Activated CD4-positive, alpha-beta T cell treated with anti-CD3 and anti-CD28 coated beads for 36 hours (primary cell): ENCODE results near the gene NDUFV3. TPM values are rescaled to one million over a fixed set of nuclear protein-coding genes. Genes with fewer than 3 reads are reported as not detected.
A peak's percentile ranks its signal among the peaks of the same experiment; 100 is the strongest.

Experiments used
- ATAC-seq: fragments of 200-7000 bp; cut with Tn5 transposase; one replicate; pipeline ENCODE4 v1.10.0; 2021; ENCODE audit warnings: mild to moderate bottlenecking, moderate library complexity
- CTCF ChIA-PET: fragments of 350-600 bp; sonication (Branson Sonifier 250); formaldehyde crosslinking; loops from one replicate; lab custom pipeline; 2021; ENCODE audit warnings: antibody characterized with exemption; lab: Charles Lee
- POLR2A ChIA-PET: fragments of 350-600 bp; sonication (Branson Sonifier 250); formaldehyde crosslinking; loops from one replicate; lab custom pipeline; 2021; ENCODE audit warnings: antibody characterized with exemption, inconsistent platforms; lab: Charles Lee
- DNase-seq: peaks from one replicate; pipeline ENCODE4 v3.0.0-alpha.2; 2020
- H3K27ac Mint-ChIP-seq: one replicate; pipeline ENCODE4 v1.8.0; 2021; ENCODE audit warnings: mixed read lengths
- H3K27me3 Mint-ChIP-seq: one replicate; pipeline ENCODE4 v1.8.0; 2021; ENCODE audit warnings: mixed read lengths
- H3K36me3 Mint-ChIP-seq: one replicate; pipeline ENCODE4 v1.8.0; 2021; ENCODE audit warnings: low read depth, mixed read lengths
- H3K4me1 Mint-ChIP-seq: one replicate; pipeline ENCODE4 v1.8.0; 2021; ENCODE audit warnings: mixed read lengths
- H3K4me3 Mint-ChIP-seq: one replicate; pipeline ENCODE4 v1.8.0; 2021; ENCODE audit warnings: mild to moderate bottlenecking, moderate library complexity, mixed read lengths
- H3K9me3 Mint-ChIP-seq: one replicate; pipeline ENCODE4 v1.8.0; 2021; ENCODE audit warnings: low read depth, mixed read lengths
- intact Hi-C, 2 experiments: fragments of 100-400 bp; cut with DNase I in 1 of 2; cut with micrococcal nuclease in 1 of 2; formaldehyde crosslinking; loops; one replicate each; pipeline versions ENCODE4 v1.14.2 to v1.15.1; 2022 to 2024; cut with DNase I, micrococcal nuclease
- total RNA-seq, 2 experiments: library from RNA; stranded (reverse); gene quantifications; one replicate each; pipeline ENCODE4 v1.2.3, GENCODE V29; 2021

NDUFV3 gene
- total RNA-seq, 2 experiments from 2014 or later = 24.6 to 31.8 TPM

DNA sequence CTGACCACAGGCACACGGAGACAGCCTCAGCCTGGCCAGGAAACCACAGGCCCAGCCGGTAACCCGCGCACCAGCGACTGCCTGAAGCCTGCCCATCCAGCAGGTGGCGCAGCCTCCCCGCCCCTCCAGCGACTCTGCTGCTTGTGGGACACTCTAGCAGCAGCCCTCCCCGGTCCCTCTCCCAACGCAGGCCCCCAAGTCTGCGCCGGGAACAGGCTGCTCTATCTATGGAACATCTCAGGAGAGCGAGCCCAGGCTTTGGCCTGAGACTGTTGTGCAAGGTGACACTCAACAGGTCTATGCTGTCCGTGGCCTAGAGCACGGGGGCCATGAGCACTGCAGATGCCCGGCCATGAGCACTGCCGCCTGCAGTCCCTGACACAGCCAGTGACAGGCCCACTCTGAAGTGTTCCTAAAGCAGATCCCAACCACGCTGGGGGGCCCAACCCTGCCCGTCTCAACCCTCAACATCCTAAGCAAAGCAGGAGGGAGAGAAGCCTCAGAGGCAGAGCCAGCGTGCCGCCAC is 42.2 kb upstream of the NDUFV3 start:
- no peak overlapping the region for H3K27ac Mint-ChIP-seq
- H3K27me3 Mint-ChIP-seq = no peaks in the 10 kb centered on the region
- DNase-seq (peak; percentile 64), ATAC-seq (peak; percentile 75)
- peaks cover 57% of the 10 kb centered on the region for H3K36me3 Mint-ChIP-seq
- no peaks in the 10 kb centered on the region for H3K9me3 Mint-ChIP-seq
- no peak overlapping the region for H3K4me3 Mint-ChIP-seq
- POLR2A ChIA-PET = no interaction called here
- intact Hi-C loops = no loop called here
- CTCF ChIA-PET = no interaction called here
- H3K4me1 Mint-ChIP-seq = no peaks in the 10 kb centered on the region

DNA sequence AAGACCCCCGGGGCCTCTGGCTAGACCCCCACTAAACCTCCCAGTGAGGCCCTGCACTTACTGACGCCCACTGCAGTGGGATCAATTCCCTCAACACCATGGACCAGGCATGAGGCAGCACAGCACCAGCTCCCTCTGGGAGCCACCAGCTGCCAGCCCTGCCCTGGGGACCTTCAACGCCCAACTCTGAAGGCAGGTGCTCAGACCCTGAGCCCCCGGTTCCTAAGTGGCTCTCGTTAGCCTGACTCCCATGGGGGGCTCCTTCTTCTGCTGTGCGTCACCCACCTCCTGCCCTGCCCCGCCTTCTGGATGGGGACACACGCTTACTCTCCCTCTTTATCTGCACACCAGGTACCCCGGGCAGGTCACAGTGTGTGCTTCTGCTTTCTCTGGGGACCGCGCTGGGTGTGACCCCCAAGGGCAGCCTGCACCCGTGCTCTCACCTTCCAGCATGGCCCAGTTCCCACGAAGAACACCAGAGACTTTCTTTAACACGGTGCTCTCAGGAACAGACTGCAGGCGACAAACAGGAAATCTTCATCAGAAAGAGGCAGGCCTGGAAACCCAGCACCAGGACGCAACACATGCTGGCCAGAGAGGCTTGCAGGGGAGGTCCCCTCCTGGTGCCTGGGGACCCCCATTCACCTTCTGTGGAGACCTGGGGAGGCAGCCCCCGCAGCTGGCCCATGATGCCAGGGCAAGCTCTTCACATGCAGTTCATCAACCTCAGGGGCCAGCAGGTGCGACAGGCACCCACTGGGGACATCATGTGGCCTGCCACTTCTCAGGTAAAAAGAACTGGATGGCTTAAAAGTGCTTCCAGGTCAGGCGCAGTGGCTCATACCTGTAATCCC is 41.1 kb upstream of the NDUFV3 start:
- Mint-ChIP-seq H3K4me3 (no peak overlapping the region), H3K27me3 (no peaks in the 10 kb centered on the region), H3K27ac (no peak overlapping the region), H3K36me3 (peaks cover 61% of the 10 kb centered on the region), H3K4me1 (no peaks in the 10 kb centered on the region), H3K9me3 (no peaks in the 10 kb centered on the region)
- ATAC-seq (no peak), DNase-seq (no peak)
- CTCF ChIA-PET = interaction anchor here (0.6 to 1.4 kb wide), 2 partner anchors 34 to 339 kb away, joined by 3 to 4 read pairs; no protein-coding TSS in a partner anchor
- POLR2A ChIA-PET = no interaction called here
- intact Hi-C loops = no loop called here

DNA sequence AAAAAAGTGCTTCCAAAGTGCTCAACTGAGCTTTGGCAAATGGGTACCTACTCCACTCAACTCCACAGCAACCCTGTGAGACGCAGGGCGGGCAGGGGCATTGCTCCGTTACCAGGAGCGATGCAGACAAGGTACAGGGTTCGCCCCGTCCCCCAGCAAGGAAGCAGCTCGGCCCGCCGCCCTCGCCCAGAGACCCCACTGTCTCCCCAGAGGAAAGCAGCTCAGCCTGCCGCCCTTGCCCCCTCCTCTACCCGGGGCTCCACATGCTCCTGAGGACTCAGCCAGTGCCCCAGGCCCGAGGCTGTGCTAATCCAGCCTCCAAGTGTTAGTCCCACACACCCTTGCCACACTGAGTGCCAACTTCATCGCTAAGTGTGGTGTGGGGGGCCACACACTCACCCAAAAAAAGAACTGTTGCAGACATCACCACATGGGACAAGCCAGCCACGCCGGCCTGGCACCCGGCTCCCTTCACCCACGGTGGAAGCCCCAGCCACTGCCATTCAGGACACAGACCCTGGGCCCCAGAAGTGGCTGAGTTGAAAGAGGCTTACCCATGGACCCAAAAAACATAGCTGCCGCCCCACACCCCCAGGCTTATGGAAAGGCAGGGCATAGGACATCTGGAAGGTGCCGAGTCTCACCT is 40.1 kb upstream of the NDUFV3 start:
- no peaks in the 10 kb centered on the region for H3K9me3 Mint-ChIP-seq
- no peak overlapping the region for H3K27ac Mint-ChIP-seq
- no peak for DNase-seq
- H3K36me3 Mint-ChIP-seq = peaks cover 70% of the 10 kb centered on the region
- no peaks in the 10 kb centered on the region for H3K4me1 Mint-ChIP-seq
- ChIA-PET CTCF (interaction anchor here (0.6 to 1.4 kb wide), 2 partner anchors 35 to 338 kb away, joined by 3 to 4 read pairs; no protein-coding TSS in a partner anchor), POLR2A (interaction anchor here (1.0 kb wide), 1 partner anchor 14 kb away, joined by 3 read pairs; no protein-coding TSS in a partner anchor)
- H3K27me3 Mint-ChIP-seq = no peaks in the 10 kb centered on the region
- ATAC-seq = no peak
- H3K4me3 Mint-ChIP-seq = no peak overlapping the region
- intact Hi-C loops = no loop called here

DNA sequence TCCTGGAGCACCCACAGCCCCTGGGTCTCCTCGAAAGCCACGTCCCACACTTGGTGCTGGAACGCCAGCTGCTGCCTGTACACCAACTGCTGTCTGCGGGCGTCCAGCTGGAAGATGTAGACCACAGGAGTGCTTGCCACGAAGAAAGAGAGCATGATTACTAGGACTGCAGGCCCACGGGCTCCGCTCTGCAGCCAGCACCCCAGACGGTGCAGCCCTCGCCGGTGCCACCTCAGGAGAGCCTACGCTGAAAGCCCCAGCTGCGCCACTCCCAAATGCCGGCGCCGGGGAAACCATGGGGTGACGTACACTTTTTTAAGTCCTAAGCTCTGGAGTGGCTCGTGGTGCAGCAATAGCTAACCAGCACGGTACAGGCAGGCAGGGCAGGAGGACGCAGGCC is 39.5 kb upstream of the NDUFV3 start:
- Mint-ChIP-seq H3K27ac (no peak overlapping the region), H3K36me3 (peaks cover 69% of the 10 kb centered on the region), H3K27me3 (no peaks in the 10 kb centered on the region), H3K9me3 (no peaks in the 10 kb centered on the region), H3K4me3 (no peak overlapping the region), H3K4me1 (no peaks in the 10 kb centered on the region)
- DNase-seq (no peak), ATAC-seq (no peak)
- intact Hi-C loops = no loop called here
- ChIA-PET CTCF (interaction anchor here (1.4 kb wide), 1 partner anchor 36 kb away, joined by 4 read pairs; no protein-coding TSS in a partner anchor), POLR2A (interaction anchor here (1.0 kb wide), 1 partner anchor 15 kb away, joined by 3 read pairs; no protein-coding TSS in a partner anchor)

DNA sequence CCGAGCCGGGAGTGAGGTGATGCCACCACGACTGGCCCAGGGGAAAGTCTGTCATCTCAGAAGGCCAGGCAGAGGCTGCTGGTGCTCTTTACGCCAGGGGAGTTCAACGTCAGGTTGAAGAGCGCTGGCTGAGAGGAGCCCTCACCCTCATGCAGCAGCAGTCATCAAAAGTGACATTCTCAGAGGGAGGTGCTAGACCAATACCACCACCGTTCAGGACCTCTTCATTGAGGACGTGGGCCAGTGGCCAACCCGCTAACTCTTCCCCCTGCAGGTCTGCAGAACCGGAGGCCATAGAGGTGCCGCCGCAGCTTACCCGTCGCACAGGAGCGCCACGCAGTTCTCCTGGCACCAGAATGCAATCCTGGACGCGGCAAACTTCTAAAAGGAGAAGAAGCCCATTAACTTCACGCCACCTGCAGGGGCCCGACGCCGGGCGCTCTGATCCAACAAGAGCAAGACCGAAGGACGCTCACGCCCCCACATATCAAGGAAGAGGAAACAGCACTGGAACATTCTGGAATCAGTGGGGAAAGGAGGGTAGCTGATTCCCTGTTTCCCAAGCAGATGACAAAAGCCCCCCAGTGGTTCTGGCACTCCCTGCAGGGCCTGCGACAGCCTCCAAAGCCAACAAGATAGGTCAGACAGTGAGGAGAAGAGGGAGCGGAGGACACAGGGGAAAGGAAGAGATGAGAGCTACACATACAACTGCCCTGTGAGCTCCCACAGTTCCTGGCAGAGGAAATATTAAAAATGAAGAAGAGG is 38.7 kb upstream of the NDUFV3 start:
- CTCF ChIA-PET = no interaction called here
- H3K9me3 Mint-ChIP-seq = no peaks in the 10 kb centered on the region
- POLR2A ChIA-PET = interaction anchor here (1.0 kb wide), 1 partner anchor 15 kb away, joined by 3 read pairs; no protein-coding TSS in a partner anchor
- intact Hi-C loops = no loop called here
- no peak overlapping the region for H3K27ac Mint-ChIP-seq
- ATAC-seq = no peak
- peaks cover 68% of the 10 kb centered on the region for H3K36me3 Mint-ChIP-seq
- no peaks in the 10 kb centered on the region for H3K4me1 Mint-ChIP-seq
- no peak for DNase-seq
- no peaks in the 10 kb centered on the region for H3K27me3 Mint-ChIP-seq
- H3K4me3 Mint-ChIP-seq = no peak overlapping the region

DNA sequence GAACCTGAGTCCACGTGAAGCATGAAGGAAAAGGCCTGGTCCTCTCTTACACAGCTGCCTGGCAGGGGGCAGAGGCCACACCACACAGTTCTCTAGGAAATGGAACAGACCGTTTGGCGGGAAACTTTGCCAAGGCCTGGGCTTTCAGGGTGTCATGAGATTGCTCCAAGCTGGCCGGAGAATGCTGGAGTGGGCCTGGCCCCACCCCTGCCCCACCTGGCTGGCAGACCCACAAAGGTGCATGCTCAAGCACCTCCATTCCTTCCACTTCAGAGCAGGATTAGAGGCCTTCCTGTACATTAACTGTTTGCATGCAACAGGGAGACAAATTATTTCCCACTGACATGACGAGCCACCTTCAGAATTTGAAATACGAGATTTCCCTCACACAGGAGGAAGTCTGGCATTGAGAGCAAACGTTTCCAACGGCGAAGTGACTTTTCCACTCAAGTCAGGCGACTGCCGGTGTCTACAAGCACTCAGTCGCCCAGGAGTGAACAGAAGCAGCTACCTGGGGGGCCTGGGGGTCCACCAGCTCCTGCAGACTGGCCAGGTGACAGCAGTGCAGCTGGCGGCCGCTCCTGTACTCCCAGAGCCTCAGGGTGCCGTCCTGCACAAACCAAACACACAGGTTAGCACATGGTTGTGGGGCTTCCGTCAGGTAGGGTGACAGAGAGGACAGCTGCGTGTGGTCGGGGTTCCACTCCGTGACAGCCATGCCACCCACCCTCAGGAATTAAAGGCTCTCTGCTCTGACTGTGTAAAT is 37.8 kb upstream of the NDUFV3 start:
- peaks cover 60% of the 10 kb centered on the region for H3K36me3 Mint-ChIP-seq
- H3K27me3 Mint-ChIP-seq = no peaks in the 10 kb centered on the region
- ChIA-PET CTCF (no interaction called here), POLR2A (no interaction called here)
- H3K4me3 Mint-ChIP-seq = no peak overlapping the region
- intact Hi-C loops = no loop called here
- H3K9me3 Mint-ChIP-seq = no peaks in the 10 kb centered on the region
- H3K27ac Mint-ChIP-seq = no peak overlapping the region
- no peak for ATAC-seq
- no peak for DNase-seq
- H3K4me1 Mint-ChIP-seq = no peaks in the 10 kb centered on the region

DNA sequence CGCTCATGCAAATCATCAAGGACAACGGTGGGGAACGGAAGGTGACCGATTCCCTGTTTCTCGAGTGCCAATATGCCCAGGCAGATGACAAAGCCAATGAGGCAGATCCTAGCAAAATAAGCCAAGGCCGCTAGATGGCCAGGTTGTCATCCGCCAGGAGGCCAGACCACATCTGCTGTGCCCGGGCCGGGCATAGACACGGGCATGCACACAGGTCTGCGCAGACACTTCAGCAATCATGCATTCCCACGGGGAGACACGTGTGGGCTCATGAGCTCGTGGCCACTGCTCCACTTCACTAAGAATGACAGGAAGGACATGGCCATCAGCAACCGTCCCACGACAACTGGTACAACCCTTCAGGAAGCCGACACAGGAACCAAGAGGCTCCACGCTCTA is 37.2 kb upstream of the NDUFV3 start:
- intact Hi-C loops = no loop called here
- no peak for DNase-seq
- ATAC-seq = no peak
- Mint-ChIP-seq H3K36me3 (peaks cover 62% of the 10 kb centered on the region), H3K27ac (no peak overlapping the region), H3K4me3 (no peak overlapping the region), H3K9me3 (no peaks in the 10 kb centered on the region), H3K4me1 (no peaks in the 10 kb centered on the region), H3K27me3 (no peaks in the 10 kb centered on the region)
- POLR2A ChIA-PET = no interaction called here
- CTCF ChIA-PET = no interaction called here

DNA sequence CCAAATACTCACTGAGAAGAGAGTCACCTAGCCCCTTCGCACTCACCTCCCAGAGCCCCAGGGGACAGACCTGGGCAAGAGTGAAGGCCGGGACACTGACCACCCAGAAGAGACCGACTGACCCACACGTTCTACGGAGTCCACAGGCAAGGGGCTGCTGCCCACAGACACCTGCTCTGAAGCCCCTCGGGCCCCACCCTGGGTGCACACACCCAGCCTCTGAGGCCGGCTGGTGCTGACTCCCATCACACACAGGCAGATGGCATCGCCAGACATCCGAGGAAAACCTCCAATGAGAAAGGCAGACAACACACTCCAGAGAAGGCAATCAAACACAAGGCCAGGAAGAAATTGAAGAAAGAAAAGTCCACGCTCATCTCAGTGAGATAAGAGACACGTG is 35.9 kb upstream of the NDUFV3 start:
- H3K36me3 Mint-ChIP-seq = peaks cover 55% of the 10 kb centered on the region
- no peak for ATAC-seq
- POLR2A ChIA-PET = no interaction called here

DNA sequence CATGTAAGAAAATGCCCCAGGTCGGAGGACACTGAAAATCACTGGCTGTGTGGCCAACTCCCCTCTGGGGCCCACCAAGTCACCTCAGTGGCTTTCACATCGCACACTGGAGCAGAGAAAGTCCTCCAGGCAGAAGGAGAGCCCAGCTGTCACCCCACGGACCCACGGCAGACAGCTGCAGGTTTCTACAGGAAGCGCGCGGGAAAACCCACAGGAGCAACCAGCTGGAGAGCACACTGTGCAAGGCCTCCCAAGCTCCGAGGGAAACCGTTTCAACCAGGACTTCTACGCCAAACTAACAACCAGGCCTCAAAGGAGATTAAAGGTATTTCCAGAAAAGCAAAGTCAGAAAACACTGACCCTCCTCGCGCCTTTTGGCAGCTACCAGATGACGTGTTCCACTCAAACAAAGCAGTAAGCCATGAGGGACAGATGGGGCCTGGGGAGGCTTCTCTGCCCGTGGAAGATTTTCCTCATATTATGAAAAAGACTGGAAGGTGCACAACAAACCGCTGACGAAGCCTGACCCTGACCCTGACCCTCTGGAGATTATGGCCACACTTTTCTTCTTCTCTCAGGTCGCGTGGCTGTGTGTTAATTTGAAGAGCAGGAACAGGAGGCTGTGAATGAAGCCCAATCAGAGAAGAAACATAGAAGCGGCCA is 34.8 kb upstream of the NDUFV3 start:
- H3K36me3 Mint-ChIP-seq = peaks cover 60% of the 10 kb centered on the region

More for the DNA sequence above, 35.9 kb upstream of the NDUFV3 start:
- no peak for DNase-seq
- no peaks in the 10 kb centered on the region for H3K27me3 Mint-ChIP-seq
- intact Hi-C loops = no loop called here
- H3K4me1 Mint-ChIP-seq = no peaks in the 10 kb centered on the region
- CTCF ChIA-PET = interaction anchor here (0.6 kb wide), 1 partner anchor 39 kb away, joined by 3 read pairs; no protein-coding TSS in a partner anchor
- H3K9me3 Mint-ChIP-seq = no peaks in the 10 kb centered on the region
- H3K27ac Mint-ChIP-seq = no peak overlapping the region
- H3K4me3 Mint-ChIP-seq = no peak overlapping the region

More for the DNA sequence above, 34.8 kb upstream of the NDUFV3 start:
- Mint-ChIP-seq H3K4me1 (no peaks in the 10 kb centered on the region), H3K27ac (no peak overlapping the region), H3K9me3 (no peaks in the 10 kb centered on the region), H3K4me3 (no peak overlapping the region), H3K27me3 (no peaks in the 10 kb centered on the region)
- CTCF ChIA-PET = interaction anchor here (0.8 kb wide), 1 partner anchor 15 kb away, joined by 3 read pairs; no protein-coding TSS in a partner anchor
- no peak for DNase-seq
- POLR2A ChIA-PET = no interaction called here
- ATAC-seq = no peak
- intact Hi-C loops = no loop called here
